GM19099 (cell line): ENCODE data around the gene HOXA3.

Experiments used
- POLR2A ChIP-seq: IDR thresholded peaks from 3 replicates; pipeline ENCODE4 v1.6.1; 2011; ENCODE audit warnings: low read depth; ENCODE audit not compliant: insufficient read length; ENCODE audit errors: extremely low read depth

Gene HOXA3

DNA sequence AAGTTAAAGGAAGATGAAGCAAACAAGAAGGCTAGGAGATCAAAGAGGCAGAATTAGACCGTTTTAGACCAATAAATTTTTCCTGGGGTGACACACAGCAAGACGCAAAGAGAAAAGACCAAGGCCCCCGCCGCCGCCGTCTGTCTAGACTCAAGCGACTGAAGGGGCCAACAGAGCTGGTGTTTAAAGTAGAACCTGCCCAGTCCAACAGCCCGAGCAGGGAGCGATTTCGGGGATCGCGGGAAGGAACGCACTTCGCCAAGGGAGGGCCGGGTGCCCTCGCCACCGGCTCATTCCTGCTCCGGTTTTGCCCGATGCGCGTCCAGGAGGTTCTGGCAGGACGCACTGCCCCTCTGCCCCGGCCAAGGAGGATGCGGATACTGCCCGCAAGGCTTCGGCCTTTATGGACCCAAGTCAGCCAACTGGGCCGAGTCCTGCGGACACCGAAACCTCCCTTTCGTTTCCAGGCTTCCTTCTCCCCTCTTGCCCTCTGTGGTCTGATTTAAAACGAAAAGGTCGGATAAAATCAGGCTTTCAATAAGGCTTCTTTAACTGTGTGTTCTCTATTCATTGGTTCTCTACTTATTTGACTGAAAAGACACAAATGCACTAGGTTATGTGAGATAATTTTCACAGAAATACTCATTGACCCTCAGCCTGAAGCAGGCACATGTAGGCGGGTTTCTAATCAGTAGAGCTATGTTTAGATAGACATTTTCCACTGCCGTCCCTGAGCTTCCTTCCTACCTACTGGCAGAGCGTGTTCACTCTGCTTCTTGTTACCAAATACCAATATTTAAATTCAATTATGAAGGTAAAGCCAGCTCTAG is 6.3 kb upstream of the HOXA3 start:
- no peak for TF ChIP-seq POLR2A

- no peak for TF ChIP-seq POLR2A
Observed at GRCh38 chr7:27157702-27158431, 5.5 kb upstream of the HOXA3 start.

DNA sequence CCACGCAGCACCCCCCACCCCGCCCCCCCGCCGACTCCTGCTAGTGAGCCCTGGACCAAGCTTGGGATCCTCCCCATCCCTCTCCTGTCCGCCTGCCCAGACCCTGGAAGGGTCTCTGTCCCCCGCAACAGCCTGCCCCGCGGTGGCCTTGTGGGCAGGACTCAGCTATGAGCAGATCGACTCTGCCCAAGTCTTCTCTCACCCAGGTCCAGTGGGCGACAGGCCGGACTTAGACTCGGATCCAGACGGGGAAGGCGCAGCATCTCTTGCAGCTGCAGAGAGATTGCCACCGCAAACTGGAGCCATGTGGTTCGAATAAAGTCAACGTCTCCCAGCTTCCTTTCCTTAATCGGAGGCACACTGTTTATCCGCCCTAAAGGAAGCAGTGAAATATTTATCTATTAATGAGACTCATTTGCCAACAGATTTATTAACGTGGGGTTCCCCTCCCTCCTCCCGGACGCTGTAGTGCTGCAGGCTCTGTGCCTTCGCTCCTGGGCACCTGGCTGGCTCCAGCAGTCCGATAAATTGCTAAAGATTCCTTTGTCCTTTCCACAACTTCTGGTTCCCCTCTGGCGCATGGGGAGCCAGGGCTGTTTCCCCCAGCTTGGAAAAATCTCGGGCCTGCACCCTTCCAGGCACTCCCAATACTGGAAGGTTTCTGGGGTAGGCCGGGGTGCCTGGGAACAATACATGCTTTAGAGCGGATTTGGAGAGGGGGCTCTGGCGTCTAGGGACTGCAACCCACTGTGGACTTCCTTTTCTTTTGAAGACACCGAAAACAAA is 4.7 kb upstream of the HOXA3 start:
- TF ChIP-seq POLR2A = no peak

- no peak for TF ChIP-seq POLR2A
Observed at GRCh38 chr7:27156508-27156898, 4.1 kb upstream of the HOXA3 start, which contains the start of gene HOXA7. TSS of gene HOXA7 (minus strand) at chr7:27156675. CDS start at chr7:27156545, 130 bp downstream.

GRCh38 chr7:27155816-27156507 is 3.6 kb upstream of the HOXA3 start:
- TF ChIP-seq POLR2A = no peak

GRCh38 chr7:27154901-27155815 is 2.8 kb upstream of the HOXA3 start:
- no peak for TF ChIP-seq POLR2A

- TF ChIP-seq POLR2A = no peak
Observed at GRCh38 chr7:27154369-27154768, 2.0 kb upstream of the HOXA3 start.

DNA sequence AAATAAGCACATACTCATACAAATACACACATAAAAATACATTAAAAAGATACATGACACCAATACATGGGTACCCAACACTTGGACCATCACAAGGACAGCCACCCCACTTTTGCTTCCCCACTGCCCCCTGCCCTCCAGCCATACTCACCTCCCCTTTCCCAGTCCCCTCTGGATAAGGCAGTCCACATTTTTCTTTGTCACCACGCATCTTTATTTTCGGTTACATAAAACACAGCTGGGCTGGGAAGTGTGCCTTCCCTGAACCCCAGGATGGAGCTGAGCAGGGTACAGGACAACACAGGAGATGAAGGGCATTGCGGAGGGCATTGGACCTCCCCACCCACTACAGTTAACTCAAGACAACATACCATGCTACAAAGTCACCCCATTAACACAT is 1.1 kb upstream of the HOXA3 start:
- TF ChIP-seq POLR2A = no peak

- no peak for TF ChIP-seq POLR2A
Observed at GRCh38 chr7:27152816-27153442, 546 bp upstream of the HOXA3 start.

DNA sequence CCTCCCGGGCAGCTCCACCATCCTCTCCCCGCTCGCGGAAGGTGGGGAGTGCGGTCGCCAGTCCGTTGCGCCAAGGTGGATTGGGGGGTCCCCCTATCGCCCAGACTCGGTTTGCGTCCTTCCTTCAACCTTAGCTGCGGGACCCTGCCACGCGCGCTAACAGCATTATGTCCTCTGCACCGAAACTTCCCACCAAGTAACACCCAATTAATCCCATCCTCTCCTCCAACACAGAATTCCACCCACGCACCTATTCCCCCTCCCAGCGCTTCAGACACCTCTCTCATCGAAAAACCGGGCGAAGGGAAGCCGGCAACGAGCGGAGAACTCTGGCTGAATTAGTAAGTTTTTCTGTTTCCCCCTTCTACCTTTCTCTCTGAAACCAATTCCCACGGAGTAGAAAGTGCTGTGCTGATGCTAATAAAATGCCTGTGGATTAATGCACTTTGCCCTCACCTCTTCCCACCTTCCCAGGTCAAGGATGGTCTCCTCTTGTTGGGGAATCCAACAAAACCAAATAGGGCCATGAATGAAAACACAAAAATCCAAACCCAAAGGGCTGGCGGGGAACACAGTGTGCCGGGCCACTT is 947 bp downstream of the HOXA3 start:
- no peak for TF ChIP-seq POLR2A

GRCh38 chr7:27150568-27151340 is 1.6 kb downstream of the HOXA3 start:
- TF ChIP-seq POLR2A = no peak
